ENCODE measurements around the gene FGF9.
A peak's percentile ranks its signal among the peaks of the same experiment; 100 is the strongest.

Gene FGF9

DNA sequence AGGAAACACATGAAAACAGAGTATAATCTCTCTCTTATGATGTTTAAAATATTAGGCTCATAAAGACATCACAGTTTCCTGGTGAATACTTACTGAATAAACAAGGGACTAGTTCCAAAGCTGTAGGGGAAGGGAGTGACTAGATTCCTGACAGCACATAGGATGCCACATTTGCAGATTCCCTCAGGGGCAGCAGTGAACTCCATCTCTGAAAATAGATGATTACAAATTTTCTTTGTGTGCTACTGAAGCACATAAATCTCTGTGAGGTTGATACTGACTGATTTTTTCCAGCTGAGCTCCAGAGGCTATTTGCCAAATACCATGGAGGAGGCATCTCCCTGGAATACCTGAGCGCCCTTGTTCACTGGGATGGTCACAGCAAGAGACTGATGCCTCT is 77.3 kb downstream of the FGF9 start:
- DNase-seq (ENCODE audit: low read depth, low spot score), result no peak
- no peak overlapping the region for H3K4me3 ChIP-seq (ENCODE audit: low read depth, low read length)
- TF ChIP-seq, protein P1, sequence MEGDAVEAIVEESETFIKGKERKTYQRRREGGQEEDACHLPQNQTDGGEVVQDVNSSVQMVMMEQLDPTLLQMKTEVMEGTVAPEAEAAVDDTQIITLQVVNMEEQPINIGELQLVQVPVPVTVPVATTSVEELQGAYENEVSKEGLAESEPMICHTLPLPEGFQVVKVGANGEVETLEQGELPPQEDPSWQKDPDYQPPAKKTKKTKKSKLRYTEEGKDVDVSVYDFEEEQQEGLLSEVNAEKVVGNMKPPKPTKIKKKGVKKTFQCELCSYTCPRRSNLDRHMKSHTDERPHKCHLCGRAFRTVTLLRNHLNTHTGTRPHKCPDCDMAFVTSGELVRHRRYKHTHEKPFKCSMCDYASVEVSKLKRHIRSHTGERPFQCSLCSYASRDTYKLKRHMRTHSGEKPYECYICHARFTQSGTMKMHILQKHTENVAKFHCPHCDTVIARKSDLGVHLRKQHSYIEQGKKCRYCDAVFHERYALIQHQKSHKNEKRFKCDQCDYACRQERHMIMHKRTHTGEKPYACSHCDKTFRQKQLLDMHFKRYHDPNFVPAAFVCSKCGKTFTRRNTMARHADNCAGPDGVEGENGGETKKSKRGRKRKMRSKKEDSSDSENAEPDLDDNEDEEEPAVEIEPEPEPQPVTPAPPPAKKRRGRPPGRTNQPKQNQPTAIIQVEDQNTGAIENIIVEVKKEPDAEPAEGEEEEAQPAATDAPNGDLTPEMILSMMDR (IDR thresholded peaks at IDR 0.05; ENCODE audit: low read depth, low read length), result no peak
- in situ Hi-C loops (cut with HindIII; ENCODE audit: low sequenced_read_pairs), result no loop called here

DNA sequence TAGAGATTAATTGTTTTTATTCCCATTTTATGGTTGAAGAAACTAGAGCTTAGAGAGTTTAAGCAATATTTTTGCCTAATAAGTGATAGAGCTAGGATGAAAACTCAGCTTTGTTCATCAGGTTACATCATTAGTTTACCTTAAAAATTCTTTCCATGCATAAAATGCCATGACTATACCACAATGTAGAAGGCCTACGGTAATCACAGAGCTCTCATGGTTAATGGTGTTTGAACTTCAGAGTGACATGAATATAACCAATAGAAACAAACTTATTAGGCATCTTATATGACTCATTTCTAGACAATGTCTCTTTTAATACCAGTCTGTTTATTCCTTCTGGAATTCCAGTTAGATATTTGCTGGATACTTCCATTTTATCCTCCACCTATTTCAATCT is 78.5 kb downstream of the FGF9 start:
- TF ChIP-seq, protein P1 (IDR thresholded peaks at IDR 0.05; ENCODE audit: low read depth, low read length), result no peak
- in situ Hi-C loops (cut with HindIII; ENCODE audit: low sequenced_read_pairs), result no loop called here
- peak; percentile 20 for DNase-seq (ENCODE audit: low read depth, low spot score)
- no peak overlapping the region for H3K4me3 ChIP-seq (ENCODE audit: low read depth, low read length)

DNA sequence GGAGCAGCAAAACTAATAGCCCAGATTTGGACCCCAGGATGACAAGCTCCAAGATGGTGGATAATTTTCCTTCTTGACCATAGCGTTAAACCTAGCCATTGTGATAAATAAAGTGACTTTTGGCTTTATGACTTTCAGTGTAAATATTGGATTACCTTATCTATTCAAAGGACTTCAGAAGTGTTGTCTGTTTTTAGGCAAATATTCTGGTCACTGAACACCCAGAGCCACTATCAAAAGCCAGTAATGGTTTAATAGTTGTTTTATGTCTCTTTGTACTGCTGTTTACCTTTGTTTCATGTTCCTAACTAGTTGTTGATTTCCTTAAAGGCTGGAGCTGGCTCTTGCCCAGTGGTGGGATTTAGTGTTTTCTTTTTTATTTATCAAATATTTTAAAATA is 81.6 kb downstream of the FGF9 start:
- in situ Hi-C loops (cut with HindIII; ENCODE audit: low sequenced_read_pairs), result no loop called here

DNA sequence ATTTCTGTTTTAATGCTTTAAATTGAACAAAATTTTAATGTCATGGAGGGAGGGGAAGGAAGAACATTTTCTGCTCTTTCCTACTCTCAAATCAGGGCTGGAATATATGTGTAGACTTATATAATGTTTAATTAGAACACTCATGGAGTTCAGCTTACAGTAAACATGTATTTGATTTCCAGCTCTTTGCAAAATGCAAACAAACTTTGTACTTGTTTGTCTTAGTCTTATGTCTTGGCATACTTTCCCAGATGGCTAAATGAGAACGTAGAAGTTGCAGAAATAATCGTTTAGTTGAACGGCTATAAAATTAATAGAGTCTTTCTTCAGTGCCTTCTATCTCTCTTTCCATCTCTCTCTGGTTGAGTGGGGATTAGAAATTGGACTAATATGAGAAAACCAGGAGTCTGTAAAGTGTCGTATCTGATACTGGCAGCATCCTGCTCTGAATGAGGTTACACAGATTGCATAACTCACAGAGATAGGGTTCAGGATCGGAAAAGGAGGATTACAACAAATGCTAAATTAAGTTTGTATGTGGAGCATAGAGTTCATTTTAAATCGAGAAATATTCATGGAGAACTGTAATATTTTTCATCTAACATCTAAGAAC is 82.3 kb downstream of the FGF9 start:
- H3K4me3 ChIP-seq (ENCODE audit: low read depth, low read length), result no peak overlapping the region
- DNase-seq (ENCODE audit: low read depth, low spot score), result no peak
- in situ Hi-C loops (cut with HindIII; ENCODE audit: low sequenced_read_pairs), result no loop called here
- TF ChIP-seq, protein P1 (IDR thresholded peaks at IDR 0.05; ENCODE audit: low read depth, low read length), result no peak

More for the DNA sequence above, 81.6 kb downstream of the FGF9 start:
- no peak overlapping the region for H3K4me3 ChIP-seq (ENCODE audit: low read depth, low read length)
- TF ChIP-seq, protein P1 (IDR thresholded peaks at IDR 0.05; ENCODE audit: low read depth, low read length), result no peak
- DNase-seq (ENCODE audit: low read depth, low spot score), result no peak
